ENCODE results near the gene KRT17. TPM values are rescaled to one million over a fixed set of nuclear protein-coding genes. Genes with fewer than 3 reads are reported as not detected.

Gene KRT17
- total RNA-seq, 1 donor from 2014 or later = 14.8 TPM

GRCh38 chr17:41656249-41657023 lies 32.1 kb upstream of the KRT17 start:
- Histone ChIP-seq H3K9me3 (no peaks in the 10 kb centered on the region), H3K36me3 (no peaks in the 10 kb centered on the region), H3K27me3 (no peaks in the 10 kb centered on the region), H3K4me1 (peaks cover 0 to 6% of the 10 kb centered on the region in 2 donors), H3K27ac (no peak overlapping the region), H3K4me3 (no peak overlapping the region)
- TF ChIP-seq, protein P1, sequence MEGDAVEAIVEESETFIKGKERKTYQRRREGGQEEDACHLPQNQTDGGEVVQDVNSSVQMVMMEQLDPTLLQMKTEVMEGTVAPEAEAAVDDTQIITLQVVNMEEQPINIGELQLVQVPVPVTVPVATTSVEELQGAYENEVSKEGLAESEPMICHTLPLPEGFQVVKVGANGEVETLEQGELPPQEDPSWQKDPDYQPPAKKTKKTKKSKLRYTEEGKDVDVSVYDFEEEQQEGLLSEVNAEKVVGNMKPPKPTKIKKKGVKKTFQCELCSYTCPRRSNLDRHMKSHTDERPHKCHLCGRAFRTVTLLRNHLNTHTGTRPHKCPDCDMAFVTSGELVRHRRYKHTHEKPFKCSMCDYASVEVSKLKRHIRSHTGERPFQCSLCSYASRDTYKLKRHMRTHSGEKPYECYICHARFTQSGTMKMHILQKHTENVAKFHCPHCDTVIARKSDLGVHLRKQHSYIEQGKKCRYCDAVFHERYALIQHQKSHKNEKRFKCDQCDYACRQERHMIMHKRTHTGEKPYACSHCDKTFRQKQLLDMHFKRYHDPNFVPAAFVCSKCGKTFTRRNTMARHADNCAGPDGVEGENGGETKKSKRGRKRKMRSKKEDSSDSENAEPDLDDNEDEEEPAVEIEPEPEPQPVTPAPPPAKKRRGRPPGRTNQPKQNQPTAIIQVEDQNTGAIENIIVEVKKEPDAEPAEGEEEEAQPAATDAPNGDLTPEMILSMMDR (IDR thresholded peaks at IDR 0.05) = no peak
- intact Hi-C loops (cut with DNase I) = no loop called here
- DNase-seq (ENCODE audit: low spot score in 2 of 2) = no peak

- intact Hi-C loops (cut with DNase I) = no loop called here
- Histone ChIP-seq H3K27ac (no peak overlapping the region), H3K27me3 (no peaks in the 10 kb centered on the region), H3K36me3 (no peaks in the 10 kb centered on the region), H3K9me3 (no peaks in the 10 kb centered on the region), H3K4me3 (no peak overlapping the region), H3K4me1 (peaks cover 4 to 11% of the 10 kb centered on the region in 2 donors)
- TF ChIP-seq, protein P1 (IDR thresholded peaks at IDR 0.05) = no peak
- DNase-seq (ENCODE audit: low spot score in 2 of 2) = no peak
Observed at GRCh38 chr17:41655611-41656111, 31.3 kb upstream of the KRT17 start.

DNA sequence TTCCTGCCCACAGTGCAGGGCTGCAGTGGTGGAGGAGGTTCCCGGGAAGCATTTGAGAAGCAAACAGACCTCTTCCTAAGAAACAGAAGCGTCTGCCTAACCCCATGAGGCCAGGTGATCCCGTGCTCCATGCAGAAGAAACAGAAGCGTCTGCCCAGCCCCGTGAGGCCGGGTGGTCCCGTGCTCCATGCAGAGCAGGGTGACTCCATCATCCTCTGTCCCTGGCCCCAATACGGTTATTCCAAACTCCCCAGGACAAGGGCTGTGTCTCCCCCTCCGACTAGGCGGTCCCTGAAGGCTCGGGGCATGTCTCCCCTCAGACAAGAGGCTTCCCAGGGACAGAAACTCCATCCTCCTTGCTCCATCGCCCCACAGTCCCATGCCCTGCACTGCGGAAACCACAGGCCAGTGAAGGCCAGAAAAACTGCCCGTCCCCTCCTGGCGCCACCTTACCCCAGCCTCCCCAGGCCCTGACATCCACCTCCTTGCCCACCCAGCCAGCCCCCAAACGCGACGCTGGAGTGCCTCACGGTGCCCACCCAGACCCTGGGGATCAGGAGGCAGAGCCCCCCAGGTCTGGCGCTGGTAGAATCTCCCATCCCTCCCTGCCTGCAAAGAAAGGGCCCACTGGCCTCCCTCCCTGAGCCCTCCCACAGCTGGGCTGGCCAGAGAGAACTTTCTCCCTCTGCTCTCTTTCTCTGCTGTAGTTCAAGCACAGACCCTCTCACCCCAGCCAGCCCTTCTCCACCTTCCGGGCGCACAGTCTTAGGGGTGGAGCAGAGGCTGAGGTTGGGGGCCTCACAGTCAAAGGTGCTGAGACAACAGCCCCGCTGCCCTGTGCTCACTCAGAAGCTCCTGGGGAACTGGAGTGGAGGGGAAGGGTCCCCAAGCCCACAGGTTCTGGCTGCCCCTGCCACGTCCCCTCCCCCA lies 30.6 kb upstream of the KRT17 start:
- DNase-seq (ENCODE audit: low spot score in 2 of 2) = no peak
- intact Hi-C loops (cut with DNase I) = no loop called here
- peaks cover 4 to 11% of the 10 kb centered on the region in 2 donors for H3K4me1 ChIP-seq

GRCh38 chr17:41653892-41654677 lies 29.7 kb upstream of the KRT17 start:
- DNase-seq (ENCODE audit: low spot score in 2 of 2) = no peak
- H3K4me3 ChIP-seq = no peak overlapping the region
- no peaks in the 10 kb centered on the region for H3K9me3 ChIP-seq
- no peaks in the 10 kb centered on the region for H3K36me3 ChIP-seq
- intact Hi-C loops (cut with DNase I) = no loop called here
- no peaks in the 10 kb centered on the region for H3K27me3 ChIP-seq
- H3K4me1 ChIP-seq = peaks cover 4 to 11% of the 10 kb centered on the region in 2 donors
- TF ChIP-seq, protein P1 (IDR thresholded peaks at IDR 0.05) = no peak
- H3K27ac ChIP-seq = no peak overlapping the region

More for the DNA sequence above, 30.6 kb upstream of the KRT17 start:
- Histone ChIP-seq H3K27me3 (no peaks in the 10 kb centered on the region), H3K4me3 (no peak overlapping the region), H3K27ac (no peak overlapping the region), H3K9me3 (no peaks in the 10 kb centered on the region), H3K36me3 (no peaks in the 10 kb centered on the region)
- TF ChIP-seq, protein P1 (IDR thresholded peaks at IDR 0.05) = no peak

GRCh38 chr17:41653421-41653820 lies 29.0 kb upstream of the KRT17 start:
- Histone ChIP-seq H3K4me1 (peaks cover 4 to 13% of the 10 kb centered on the region in 2 donors), H3K27me3 (no peaks in the 10 kb centered on the region), H3K4me3 (no peak overlapping the region), H3K27ac (no peak overlapping the region), H3K9me3 (no peaks in the 10 kb centered on the region), H3K36me3 (no peaks in the 10 kb centered on the region)
- DNase-seq (ENCODE audit: low spot score in 2 of 2) = no peak
- TF ChIP-seq, protein P1 (IDR thresholded peaks at IDR 0.05) = no peak
- intact Hi-C loops (cut with DNase I) = no loop called here
